Epithelial cell of esophagus (primary cell): ENCODE measurements around the gene DTX3.
"Not testable (repeated sequence)": the region's sequence is repeated elsewhere in the genome, so short reads cannot be mapped to it uniquely, and the experiment has no call there.

Experiments
- DNase-seq: peaks from one replicate; pipeline ENCODE4 v3.0.0; 2010; ENCODE audit warnings: low read depth
- H3K4me3 ChIP-seq: 2 replicates; pipeline ENCODE4 v1.5.1; 2011; ENCODE audit warnings: mild to moderate bottlenecking, low read length, control low read depth
- TF ChIP-seq, protein P1 (sequence below): IDR thresholded peaks from 2 replicates; pipeline ENCODE4 v1.5.1; 2011; ENCODE audit warnings: low read depth, mild to moderate bottlenecking, low read length, control low read depth, inconsistent platforms; ENCODE audit not compliant: insufficient read depth; ENCODE audit errors: missing control alignments

The DTX3 gene

DNA sequence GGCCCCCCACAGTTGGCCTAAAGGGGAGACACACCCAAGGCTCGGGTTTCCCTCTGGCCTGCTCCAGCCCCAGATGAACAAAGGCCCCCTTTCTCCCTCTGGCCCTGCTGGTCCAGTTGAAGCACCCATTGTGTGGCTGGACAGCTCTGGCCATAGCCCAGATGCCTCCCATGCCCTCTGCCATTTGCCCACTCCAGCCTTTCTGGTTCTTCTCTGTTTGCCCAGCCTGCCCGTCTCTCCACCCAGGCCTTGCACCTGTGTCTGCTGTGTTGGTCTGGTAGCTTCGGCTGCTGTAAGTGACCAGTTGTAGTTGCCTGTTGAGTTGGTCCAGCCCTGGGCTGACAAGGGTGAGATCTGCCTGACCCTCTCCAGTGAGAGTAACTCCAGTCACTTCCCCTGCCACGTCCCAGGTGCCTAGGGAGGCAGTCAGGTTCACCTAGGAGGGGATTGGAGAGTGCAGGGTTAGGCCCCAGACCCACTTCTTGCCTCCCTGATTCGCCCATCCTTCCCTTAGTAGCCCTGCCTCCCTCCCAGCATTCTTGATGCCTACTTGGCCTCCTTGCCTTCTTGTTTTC, 25.4 kb downstream of the DTX3 start:
- DNase-seq: no peak
- H3K4me3 ChIP-seq: no peak overlapping the region
- TF ChIP-seq, protein P1, sequence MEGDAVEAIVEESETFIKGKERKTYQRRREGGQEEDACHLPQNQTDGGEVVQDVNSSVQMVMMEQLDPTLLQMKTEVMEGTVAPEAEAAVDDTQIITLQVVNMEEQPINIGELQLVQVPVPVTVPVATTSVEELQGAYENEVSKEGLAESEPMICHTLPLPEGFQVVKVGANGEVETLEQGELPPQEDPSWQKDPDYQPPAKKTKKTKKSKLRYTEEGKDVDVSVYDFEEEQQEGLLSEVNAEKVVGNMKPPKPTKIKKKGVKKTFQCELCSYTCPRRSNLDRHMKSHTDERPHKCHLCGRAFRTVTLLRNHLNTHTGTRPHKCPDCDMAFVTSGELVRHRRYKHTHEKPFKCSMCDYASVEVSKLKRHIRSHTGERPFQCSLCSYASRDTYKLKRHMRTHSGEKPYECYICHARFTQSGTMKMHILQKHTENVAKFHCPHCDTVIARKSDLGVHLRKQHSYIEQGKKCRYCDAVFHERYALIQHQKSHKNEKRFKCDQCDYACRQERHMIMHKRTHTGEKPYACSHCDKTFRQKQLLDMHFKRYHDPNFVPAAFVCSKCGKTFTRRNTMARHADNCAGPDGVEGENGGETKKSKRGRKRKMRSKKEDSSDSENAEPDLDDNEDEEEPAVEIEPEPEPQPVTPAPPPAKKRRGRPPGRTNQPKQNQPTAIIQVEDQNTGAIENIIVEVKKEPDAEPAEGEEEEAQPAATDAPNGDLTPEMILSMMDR: no peak

DNA sequence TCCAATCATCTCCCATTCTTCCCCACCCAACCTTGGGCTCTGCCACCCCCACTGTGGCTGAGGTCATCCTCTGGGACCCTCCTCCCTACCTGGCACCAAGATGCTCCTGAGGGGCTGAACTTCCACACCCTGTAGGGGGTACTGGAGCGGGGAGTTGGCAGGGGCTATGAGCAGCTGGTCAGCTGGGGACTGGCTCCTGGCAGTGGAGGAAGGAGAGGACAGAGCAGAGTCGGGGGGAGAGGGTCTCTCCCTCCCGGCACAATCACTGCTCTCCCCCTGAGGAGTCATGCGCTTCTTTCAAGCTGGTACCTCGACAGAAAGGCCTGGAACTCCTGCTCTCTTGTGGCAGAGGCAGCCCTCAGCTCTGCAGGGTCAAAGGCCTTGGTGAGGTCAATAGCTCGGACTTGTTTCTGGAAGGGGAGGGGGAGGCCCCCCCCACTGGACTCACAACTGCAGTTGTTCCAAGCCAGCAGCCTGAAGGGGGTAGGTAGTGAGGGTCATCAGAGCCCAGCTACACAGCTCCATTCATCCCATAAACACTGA, 26.3 kb downstream of the DTX3 start:
- no peak for DNase-seq
- H3K4me3 ChIP-seq: no peak overlapping the region
- TF ChIP-seq, protein P1: no peak

DNA sequence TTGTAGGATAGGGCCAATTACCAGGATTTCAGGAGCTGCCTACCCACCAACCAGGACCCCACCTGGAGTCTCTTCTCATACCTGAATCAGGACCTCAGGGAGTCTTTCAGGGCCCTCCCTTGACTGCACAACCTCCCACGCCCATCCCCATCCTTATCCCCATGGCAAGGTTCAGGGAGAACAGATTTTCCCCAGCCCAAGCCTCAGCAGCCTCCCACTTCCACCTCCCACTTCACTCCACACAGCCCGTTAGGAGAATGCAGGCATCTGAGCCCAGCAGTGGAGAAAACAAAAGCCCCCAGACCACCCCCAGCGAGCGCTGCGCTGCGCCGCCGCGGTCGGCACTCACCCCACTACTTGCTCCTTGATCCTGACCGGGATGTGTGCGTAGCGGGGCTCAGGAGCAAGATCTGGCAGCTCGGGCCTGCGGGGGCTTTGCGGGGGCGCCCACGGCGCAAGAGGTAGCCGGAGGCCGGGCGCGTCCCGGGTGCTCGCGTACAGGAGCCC, 27.0 kb downstream of the DTX3 start:
- TF ChIP-seq, protein P1: no peak
- DNase-seq: no peak
- H3K4me3 ChIP-seq: no peak overlapping the region

DNA sequence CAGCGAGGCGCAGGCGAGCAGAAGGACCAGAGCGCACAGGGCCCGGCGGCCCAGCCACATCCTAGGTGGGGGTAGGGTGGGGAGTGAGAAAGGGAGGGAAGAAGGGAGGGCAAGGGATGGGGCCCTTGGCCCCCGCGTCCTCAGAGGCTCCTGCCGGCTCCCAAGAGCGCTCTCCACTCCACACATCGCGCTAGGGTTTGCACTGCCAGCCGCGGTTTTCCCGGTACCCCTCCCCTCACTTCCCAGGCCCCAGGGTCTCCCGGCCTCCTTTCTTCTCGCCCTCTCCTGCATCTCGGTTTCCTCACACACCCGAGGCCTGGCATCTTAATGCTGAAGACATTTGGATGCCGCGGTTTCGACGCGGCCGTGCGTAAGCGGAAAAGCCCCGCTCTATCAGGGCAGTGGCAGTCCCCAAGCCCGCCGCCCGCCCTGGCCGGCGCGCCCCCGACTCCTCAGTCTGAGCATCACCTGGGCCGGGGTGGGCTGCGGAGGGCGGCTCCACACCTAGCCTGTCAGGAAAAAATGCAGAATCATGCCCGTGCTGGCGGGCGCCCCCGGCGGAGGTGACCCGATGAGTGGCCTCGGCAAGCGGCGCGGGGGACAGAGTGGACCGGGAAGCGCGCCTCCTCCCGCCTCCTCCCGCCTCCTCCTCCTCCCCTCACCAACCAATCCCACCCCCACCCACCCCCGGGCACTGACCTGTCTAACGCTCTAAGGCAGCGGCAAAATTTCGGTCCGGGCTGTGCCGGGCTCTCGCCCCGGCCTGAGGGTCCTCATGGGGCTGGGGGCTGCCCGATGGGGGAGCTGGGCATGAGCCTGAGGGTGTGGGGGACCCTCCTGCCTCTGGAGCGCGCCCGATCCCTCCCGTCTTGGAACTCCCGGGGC, 27.7 kb downstream of the DTX3 start:
- TF ChIP-seq, protein P1: no peak

DNA sequence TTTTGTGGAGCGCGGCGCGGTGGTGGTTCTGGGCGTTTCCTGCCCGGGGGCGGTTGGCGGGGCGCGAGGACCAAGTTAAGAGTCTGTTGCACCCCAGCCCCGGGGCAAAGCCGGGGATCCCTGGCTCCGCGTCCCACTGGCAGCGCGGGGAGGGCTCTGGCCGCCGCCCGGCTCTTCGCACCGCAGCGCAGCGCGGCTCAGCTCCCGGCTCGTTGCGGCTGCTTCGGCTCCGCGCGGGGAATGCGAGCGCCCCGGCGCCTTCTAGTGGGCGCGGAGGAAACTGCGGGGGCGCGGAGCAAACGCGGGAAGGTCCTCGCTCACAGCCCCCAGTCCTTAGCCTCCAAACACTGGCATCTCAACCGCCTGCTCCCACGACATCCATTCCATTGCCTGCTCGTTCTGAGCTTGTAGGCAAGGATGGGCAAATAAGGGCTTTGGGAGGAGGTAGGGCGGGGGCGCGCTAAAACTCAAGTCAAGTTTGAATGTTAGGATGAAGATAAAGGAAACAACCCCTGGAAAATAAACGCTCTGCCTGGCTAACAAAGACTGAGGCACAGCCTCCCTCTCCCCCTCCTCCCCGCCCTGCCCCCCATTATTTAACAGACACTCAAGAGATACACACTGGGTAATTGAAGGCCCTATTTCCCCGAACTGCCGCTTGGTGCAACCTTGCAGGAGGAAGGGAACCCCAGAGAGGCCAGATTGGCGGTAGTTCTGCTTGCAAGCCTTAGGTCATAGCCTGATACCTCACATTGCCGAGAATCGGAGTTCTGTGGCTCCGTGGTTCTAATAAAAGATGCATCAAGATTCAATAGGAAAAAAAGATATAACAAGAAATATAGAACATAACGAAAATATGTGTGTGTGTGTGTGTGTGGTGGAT, 28.6 kb downstream of the DTX3 start, which contains the start of gene B4GALNT1:
TSS of gene B4GALNT1 (minus strand) at position 244 of the 883 bp plus-strand sequence. CDS start 1,069 bp downstream, outside the sequence.
- DNase-seq: peak; percentile 60
- TF ChIP-seq, protein P1: peak; percentile 68
- H3K4me3 ChIP-seq: peak within 1 kb of the TSS; percentile 24

More for the DNA sequence above, 27.7 kb downstream of the DTX3 start:
- DNase-seq: no peak
- peak overlapping the region; percentile 24 for H3K4me3 ChIP-seq

DNA sequence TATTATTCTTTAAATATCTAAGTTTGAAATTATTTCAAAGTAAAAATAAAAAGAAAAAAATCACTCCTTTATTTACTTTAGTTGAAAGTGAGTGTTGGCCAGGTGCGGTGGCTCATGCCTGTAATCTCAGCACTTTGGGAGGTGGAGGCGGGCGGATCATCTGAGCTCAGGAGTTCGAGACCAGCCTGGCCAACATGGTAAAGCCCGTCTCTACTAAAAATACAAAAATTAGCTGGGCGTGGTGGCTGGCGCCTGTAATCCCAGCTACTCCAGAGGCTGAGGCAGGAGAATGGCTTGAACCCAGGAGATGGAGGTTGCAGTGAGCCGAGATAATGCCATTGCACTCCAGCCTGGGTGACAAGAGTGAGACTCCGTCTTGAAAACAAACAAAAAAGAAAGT, 32.1 kb downstream of the DTX3 start:
- not testable (repeated sequence) for H3K4me3 ChIP-seq, DNase-seq
